OCI-LY1 (cell line): ENCODE results near the gene NDUFS7.

Experiments
- EZH2 ChIP-seq: fragments of 200-600 bp; sonication (generic), shearing (Covaris generic); IDR thresholded peaks from 2 replicates; pipeline ENCODE4 v1.8.0; 2017; ENCODE audit warnings: borderline replicate concordance, mixed run types, mild to moderate bottlenecking, antibody characterized with exemption, low read length, moderate library complexity, mixed read lengths
- TF ChIP-seq, protein P1 (sequence below): fragments of 200-600 bp; sonication (generic), shearing (Covaris generic); IDR thresholded peaks from 2 replicates; pipeline ENCODE4 v1.5.1; 2017; ENCODE audit warnings: mild to moderate bottlenecking, antibody characterized with exemption, low read length, moderate library complexity, mixed read lengths

DNA sequence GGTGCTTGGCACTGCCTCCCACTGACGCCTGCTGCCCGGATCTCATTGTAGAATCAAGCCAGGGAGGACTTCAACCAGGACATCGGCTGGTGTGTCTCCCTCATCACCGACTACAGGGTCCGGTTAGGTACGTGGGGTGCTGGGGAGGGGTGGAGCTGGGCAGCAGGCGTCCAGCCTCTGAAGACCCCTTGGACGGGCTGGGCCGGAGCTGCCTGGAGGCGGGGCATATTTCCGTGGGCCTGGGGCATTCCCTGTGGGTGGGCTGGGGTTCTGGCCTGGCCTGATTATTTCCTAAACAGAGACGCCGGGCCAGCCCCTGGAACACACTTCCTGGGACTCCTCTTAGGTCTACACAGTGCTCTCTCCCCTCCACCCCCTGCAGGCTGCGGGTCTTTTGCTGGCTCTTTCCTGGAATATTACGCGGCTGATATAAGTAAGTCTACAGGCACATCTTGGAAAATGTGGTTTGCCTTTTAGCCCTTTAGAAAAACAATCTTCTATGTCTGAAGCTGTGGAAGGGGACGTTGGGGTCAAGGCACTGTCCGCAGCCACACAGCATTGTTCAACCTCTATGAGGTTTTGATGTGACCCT is 14.4 kb upstream of the NDUFS7 start:
- TF ChIP-seq EZH2 = no peak
- TF ChIP-seq, protein P1, sequence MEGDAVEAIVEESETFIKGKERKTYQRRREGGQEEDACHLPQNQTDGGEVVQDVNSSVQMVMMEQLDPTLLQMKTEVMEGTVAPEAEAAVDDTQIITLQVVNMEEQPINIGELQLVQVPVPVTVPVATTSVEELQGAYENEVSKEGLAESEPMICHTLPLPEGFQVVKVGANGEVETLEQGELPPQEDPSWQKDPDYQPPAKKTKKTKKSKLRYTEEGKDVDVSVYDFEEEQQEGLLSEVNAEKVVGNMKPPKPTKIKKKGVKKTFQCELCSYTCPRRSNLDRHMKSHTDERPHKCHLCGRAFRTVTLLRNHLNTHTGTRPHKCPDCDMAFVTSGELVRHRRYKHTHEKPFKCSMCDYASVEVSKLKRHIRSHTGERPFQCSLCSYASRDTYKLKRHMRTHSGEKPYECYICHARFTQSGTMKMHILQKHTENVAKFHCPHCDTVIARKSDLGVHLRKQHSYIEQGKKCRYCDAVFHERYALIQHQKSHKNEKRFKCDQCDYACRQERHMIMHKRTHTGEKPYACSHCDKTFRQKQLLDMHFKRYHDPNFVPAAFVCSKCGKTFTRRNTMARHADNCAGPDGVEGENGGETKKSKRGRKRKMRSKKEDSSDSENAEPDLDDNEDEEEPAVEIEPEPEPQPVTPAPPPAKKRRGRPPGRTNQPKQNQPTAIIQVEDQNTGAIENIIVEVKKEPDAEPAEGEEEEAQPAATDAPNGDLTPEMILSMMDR = no peak
